Stimulated activated naive CD8-positive, alpha-beta T cell treated with anti-CD3 and anti-CD28 coated beads, Interleukin-15, Interleukin-2, amounts not matched to agents 100 U/mL and 50 U/mL, for 24 hours (primary cell): ENCODE measurements around the gene PCDH9.

Source experiments
- ATAC-seq: fragments of 150-1000 bp; cut with Tn5 transposase; one replicate; pipeline ENCODE4 v1.10.0; 2021
- DNase-seq: peaks from one replicate; pipeline ENCODE4 v3.0.0; 2021

The PCDH9 gene

GRCh38 chr13:66365101-66365500 is 865.0 kb downstream of the PCDH9 start:
- ATAC-seq: no peak

DNA sequence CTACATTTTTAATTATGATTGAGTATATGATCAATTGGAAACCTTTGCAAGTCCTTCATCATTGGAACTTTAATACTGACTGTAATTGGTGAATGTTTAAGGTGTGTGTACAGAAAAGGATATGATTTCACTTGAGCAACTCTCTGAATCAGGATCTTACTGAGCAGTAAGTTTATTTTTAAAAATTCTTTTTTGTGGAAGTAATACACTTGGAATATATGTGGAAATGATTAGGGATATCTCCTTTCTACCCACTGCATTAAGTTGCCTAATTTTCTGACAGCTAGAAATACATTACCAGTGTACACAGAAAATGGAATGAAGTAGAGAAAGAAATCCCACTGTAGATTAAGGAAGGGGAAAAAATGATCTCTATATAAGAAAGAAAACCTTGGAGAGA is 865.8 kb downstream of the PCDH9 start:
- no peak for ATAC-seq
- no peak for DNase-seq

More at GRCh38 chr13:66365101-66365500, 865.0 kb downstream of the PCDH9 start:
- no peak for DNase-seq

DNA sequence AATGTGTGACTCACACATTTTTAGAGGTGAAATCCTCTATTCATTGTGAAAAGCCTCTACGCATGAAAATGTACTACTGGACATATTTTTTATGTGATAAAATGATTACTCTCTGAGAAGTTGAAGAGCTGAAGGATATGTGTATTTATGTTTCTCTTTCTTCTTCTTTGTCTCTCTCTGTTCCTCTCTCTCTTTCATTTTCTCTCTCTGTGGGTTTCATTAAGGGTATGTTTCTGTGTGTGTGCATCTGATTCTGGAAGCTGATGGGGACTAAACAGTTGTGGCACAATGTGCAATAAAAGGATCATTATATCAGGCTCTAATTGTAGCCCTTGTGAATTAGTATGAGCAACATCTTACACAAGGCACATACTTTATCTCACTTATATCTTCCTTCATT is 867.7 kb downstream of the PCDH9 start:
- ATAC-seq (no peak), DNase-seq (no peak)

- DNase-seq: no peak
- no peak for ATAC-seq
Observed at GRCh38 chr13:66359910-66360552, 870.1 kb downstream of the PCDH9 start.

- DNase-seq: no peak
- no peak for ATAC-seq
Observed at GRCh38 chr13:66359393-66359792, 870.7 kb downstream of the PCDH9 start.

DNA sequence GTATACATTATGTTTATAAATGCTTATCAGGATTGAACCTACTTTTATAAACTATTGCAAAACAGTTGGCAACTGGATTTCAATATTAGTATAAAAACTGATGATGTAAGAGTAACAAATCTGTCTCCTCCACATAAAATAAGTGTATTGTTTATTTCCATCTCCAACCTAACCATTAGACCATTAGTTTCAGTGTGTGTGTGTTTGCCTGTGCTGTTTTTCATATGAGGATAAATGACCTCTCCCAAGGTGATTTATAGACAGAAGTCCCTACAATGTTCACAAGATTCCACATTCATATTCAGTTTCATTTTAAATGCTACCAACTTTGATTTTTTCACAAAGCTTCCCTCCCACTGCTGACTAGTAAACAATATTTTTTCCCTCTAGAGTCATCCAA is 871.6 kb downstream of the PCDH9 start:
- ATAC-seq: no peak
- no peak for DNase-seq

- ATAC-seq: no peak
- DNase-seq: no peak
Observed at GRCh38 chr13:66357463-66357862, 872.7 kb downstream of the PCDH9 start.

DNA sequence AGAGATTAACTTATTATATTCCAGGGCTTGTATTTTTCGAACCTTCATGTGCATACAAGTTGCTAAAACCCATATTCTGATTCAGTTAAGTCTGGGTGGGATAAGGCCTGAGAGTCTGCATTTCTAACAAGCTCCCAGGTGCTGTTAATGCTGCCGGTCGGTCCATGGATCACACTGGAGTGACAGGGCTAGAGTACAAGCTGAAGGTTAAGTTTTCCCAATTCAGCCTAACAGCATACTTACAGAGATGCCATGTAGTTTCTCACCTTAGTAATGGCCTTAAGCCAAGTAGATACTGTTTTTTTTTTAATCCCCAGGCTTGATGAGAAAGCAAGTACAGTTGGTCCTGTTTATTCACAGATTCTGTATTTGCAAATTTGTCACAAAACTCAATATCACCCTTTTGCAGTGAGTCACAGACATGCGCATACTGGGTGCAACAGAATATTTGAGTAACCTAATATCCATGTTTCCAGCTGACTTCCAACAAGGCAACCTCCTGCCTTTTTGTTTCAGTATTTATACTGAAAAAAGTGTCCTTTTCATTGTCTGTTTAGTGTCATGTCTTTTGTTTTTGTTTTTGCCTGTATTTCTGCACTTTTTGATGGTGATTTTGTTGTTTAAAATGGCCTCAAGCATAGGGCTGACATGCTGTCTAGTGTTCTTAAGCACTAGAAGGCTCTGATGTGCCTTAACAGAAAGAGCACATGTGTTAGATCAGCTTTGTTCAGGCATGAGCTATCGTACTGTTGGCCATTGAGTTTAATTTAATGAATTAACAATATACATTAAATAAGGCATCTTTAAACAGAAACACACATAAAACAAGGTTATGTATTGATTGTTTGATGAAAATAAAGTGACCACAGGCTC is 875.0 kb downstream of the PCDH9 start:
- DNase-seq: no peak
- no peak for ATAC-seq

GRCh38 chr13:66353664-66354063 is 876.5 kb downstream of the PCDH9 start:
- DNase-seq: no peak
- no peak for ATAC-seq

DNA sequence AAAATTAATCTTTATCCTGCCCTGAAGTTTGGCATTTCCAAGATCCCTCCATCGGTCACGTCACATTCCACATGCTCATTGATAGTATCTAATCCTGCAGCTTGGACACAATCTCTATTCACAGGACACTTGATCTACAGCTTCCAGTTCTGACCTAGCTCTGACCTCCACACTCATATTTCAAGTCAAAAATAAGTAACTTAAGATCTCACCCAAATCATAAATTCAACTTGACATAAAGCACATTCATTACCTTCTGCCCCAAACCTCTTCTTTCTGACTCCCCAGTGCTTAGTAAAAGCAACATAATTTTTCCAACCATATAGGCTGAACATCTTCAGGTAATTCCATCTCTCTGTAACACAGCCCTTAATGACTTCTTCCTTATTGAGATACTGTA is 880.2 kb downstream of the PCDH9 start:
- ATAC-seq: no peak

DNA sequence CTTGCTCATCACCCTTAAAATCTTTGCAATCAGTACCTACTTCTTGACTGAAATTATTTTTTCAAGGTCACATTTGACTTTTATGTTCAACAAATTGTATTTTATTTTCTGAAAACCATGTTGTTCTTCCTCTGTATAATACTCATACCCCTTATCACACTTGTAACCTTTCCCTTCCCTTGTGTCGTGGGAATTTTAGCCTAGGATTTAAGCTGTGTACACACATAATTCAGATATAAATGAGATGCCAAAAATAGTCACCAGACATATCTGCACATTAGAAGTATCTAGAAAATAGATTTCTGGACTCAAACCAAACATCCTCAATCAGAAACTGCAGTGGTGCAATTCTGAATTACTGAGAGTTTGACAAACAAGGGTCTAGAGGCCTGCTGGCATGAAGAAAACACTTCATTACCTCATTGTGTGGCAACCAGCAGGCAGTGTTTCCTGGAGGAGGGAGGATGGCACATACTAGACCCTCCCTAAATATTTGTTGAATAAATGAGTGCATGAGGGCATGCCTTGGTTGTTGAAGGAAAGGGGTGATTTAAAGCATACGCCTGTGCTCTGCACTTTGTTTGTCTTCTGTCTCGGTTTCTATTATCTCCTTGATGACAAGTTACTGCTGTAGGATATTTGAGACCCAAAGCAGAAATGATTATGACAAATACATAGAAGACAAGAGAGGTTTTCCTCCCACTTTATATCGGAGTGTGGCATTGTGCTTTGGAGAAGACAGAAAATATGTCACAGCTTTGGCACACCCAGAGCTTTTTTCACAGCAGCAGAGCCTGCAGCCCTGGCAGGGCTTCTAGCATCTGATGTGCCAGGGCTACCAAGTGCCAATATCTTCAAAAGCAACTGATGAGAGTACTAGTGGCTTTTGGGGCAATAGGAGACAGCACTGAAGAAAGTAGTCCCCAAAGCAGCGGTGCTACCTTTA is 881.1 kb downstream of the PCDH9 start:
- DNase-seq: no peak

More for the DNA sequence above, 880.2 kb downstream of the PCDH9 start:
- DNase-seq: no peak

DNA sequence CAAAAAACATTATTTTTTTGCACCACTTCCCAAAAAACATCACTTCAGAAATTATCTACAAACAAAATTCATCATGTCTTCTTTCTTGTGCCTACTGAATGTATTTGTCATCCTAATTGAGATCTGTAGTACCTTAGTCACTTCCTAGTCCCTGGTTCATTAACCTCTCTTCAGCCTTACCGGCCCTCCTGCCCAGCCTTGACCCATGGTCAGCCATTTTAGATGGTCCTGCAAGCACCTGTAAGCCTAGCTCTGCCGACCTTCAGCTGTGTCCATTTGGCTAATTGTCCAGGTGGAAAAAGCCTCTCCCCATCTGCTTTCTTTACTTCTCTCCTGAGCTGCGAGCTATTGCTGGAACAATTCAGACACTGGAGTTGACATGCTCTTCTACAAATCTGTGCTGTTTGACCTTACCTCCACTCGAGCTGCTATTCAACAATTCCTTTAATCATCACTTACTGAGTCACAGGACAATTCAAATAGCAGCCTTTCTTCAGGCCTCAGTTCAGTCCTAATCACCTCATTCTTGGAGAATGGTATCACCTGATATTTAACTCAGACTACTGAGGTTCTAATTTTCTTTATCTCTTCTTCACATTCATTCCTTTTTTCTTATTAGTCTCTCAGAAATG is 882.5 kb downstream of the PCDH9 start:
- DNase-seq (no peak), ATAC-seq (no peak)

More for the DNA sequence above, 881.1 kb downstream of the PCDH9 start:
- no peak for ATAC-seq

- ATAC-seq (no peak), DNase-seq (no peak)
Observed at GRCh38 chr13:66345971-66346370, 884.2 kb downstream of the PCDH9 start.

DNA sequence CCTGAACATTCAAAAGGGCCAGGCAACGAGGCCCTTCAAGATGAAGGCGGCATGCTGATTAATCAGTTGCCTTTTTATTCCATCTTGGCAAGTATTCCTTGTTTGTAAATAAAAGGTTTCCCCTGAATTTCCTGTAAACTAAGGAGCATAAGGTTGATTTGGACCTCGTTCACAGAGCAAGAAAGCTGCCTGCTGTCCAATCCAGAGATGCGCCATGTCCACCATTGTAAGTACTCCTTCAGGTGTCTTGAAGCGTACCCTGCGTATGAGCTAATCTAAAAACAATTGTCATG is 884.7 kb downstream of the PCDH9 start:
- ATAC-seq (no peak), DNase-seq (no peak)

DNA sequence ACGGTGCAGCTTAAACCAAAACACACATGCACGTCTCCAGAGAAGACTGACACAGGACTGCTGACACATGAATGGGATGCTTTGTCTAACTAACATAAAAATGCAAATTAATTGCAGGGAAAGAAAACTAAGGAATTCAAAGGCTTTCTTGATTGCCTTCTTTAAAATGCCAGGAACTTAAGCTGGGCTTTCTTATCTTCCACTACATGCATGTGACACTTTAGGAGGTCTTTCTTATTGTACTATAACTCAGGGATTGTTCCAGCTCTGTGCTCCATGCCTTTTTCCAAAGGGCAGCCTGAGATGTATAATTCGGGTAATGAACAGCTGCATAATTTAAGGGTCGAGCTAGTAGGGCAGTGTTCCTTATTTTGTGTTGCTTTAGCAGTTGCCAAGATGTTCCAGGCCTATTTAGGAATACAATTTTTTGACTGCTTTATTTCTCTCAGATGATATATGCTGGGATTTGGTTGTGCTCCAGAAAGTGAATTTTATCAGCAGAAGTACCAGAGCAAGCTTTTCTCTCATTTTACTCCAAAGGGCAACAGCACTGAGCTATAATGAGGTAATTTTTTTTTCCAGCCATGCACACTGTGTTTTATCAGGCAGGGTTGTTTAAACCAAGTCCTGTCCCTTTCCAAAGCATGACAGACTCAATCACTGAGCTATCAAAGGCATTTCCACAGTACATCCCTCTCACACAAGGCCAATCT is 885.2 kb downstream of the PCDH9 start:
- ATAC-seq: no peak
- DNase-seq: no peak

DNA sequence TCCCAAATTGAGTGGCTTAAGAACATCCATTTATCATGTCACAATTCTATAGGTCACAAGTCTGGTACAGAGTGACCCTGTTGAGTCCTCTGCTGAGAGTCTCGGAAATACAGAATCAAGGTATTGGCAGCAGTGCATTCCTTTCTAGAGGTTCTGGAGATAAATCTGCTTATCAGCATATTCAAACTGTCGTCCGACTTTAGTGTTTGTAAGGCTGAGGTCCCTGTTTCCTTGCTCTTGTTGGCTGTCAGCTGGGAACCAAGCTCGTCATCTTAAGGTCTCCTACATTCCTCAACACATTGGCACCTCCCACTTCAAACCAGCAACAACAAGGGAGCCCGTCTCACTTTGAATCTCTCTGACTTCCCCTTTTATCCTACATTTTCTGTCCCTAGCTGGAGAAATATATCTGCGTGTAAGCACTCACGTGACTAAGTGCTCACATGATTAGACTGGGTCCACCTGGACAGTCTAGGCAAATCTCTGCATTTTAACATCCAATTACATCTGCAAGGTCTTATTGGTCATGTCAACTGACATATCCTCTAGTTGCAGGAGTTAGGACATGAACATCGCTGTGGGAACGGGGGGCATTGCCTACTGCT is 886.8 kb downstream of the PCDH9 start:
- no peak for DNase-seq
- ATAC-seq: no peak

GRCh38 chr13:66341635-66342377 is 888.3 kb downstream of the PCDH9 start:
- ATAC-seq: no peak

GRCh38 chr13:66339214-66339613 is 890.9 kb downstream of the PCDH9 start:
- no peak for ATAC-seq
- DNase-seq: no peak

More at GRCh38 chr13:66341635-66342377, 888.3 kb downstream of the PCDH9 start:
- DNase-seq: no peak

- ATAC-seq (no peak), DNase-seq (no peak)
Observed at GRCh38 chr13:66338542-66338941, 891.6 kb downstream of the PCDH9 start.

- DNase-seq (no peak), ATAC-seq (no peak)
Observed at GRCh38 chr13:66335626-66336025, 894.5 kb downstream of the PCDH9 start.
